HL-60 (cell line): ENCODE results near the gene DYNLRB1.

ENCODE experiments used
- CTCF ChIP-seq: IDR thresholded peaks from one replicate; pipeline ENCODE4 v1.5.1; 2011; ENCODE audit warnings: low read length, control low read depth, inconsistent platforms; ENCODE audit not compliant: insufficient read depth
- GABPA ChIP-seq: IDR thresholded peaks from 2 replicates; pipeline ENCODE4 v1.6.1; 2012; ENCODE audit warnings: low read depth
- POLR2AphosphoS5 ChIP-seq: IDR thresholded peaks from 2 replicates; pipeline ENCODE4 v1.6.1; 2012; ENCODE audit warnings: low read depth
- SPI1 ChIP-seq: IDR thresholded peaks from 2 replicates; pipeline ENCODE4 v1.6.1; 2012; ENCODE audit warnings: low read depth, mild to moderate bottlenecking, borderline replicate concordance
- TF ChIP-seq, protein P1 (sequence below): IDR thresholded peaks from 2 replicates; pipeline ENCODE4 v1.6.1; 2012; ENCODE audit warnings: low read depth; ENCODE audit not compliant: insufficient replicate concordance

DNA sequence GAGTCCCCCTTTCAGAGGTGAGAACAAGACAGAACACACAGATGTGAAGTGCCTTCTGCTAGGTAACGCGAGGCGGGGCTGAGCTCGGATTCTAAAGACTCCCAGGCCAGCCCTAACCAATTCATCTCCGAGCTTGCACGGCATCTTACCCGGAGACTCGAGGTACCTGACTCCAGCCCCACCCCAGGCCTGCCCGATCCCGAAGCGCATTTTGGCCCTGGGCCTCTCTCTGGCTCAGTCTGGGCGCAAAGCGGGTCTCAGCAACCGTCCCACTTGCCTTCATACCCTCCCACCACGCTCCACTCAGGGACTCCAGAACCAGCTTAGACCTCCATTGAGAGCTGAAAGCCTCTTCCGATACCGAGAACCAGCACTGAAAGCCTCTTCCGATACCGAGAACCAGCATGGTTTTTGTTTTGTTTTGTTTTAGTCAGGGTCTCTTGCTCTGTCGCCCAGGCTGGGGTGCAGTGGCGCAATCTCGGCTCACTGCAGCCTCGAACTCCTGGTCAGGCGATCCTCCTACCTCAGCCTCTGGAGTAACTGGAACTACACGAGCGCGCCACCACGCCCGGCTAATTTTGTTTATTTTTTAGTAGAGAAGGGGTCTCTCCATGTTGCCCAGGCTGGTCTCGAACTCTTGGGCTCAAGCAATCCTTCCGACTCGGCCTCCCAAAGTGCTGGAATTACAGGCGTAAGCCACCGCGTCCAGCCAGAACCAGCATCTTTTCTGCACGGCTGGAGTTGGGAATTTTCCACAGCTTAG, 557 bp upstream of the DYNLRB1 start:
- TF ChIP-seq CTCF (no peak), POLR2AphosphoS5 (0 out of 2 replicates have a peak, but pooled peaks have one; percentile 56), GABPA (no peak), SPI1 (no peak)
- TF ChIP-seq, protein P1, sequence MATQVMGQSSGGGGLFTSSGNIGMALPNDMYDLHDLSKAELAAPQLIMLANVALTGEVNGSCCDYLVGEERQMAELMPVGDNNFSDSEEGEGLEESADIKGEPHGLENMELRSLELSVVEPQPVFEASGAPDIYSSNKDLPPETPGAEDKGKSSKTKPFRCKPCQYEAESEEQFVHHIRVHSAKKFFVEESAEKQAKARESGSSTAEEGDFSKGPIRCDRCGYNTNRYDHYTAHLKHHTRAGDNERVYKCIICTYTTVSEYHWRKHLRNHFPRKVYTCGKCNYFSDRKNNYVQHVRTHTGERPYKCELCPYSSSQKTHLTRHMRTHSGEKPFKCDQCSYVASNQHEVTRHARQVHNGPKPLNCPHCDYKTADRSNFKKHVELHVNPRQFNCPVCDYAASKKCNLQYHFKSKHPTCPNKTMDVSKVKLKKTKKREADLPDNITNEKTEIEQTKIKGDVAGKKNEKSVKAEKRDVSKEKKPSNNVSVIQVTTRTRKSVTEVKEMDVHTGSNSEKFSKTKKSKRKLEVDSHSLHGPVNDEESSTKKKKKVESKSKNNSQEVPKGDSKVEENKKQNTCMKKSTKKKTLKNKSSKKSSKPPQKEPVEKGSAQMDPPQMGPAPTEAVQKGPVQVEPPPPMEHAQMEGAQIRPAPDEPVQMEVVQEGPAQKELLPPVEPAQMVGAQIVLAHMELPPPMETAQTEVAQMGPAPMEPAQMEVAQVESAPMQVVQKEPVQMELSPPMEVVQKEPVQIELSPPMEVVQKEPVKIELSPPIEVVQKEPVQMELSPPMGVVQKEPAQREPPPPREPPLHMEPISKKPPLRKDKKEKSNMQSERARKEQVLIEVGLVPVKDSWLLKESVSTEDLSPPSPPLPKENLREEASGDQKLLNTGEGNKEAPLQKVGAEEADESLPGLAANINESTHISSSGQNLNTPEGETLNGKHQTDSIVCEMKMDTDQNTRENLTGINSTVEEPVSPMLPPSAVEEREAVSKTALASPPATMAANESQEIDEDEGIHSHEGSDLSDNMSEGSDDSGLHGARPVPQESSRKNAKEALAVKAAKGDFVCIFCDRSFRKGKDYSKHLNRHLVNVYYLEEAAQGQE: no peak
